Measurements from ENCODE around the gene TBC1D9.
"Not testable (repeated sequence)": the region's sequence is repeated elsewhere in the genome, so short reads cannot be mapped to it uniquely, and the experiment has no call there.

The TBC1D9 gene

GRCh38 chr4:140756319-140757231 lies at the start of gene TBC1D9:
TBC1D9 (minus strand) TSS chr4:140756385; CDS start chr4:140756045, 340 bp downstream.
- FAIRE-seq: peak; percentile 86

- no peak for FAIRE-seq
Observed at GRCh38 chr4:140805293-140805692, 49.1 kb upstream of the TBC1D9 start.

GRCh38 chr4:140802591-140802990 lies 46.4 kb upstream of the TBC1D9 start:
- FAIRE-seq: no peak

GRCh38 chr4:140800666-140801065 lies 44.5 kb upstream of the TBC1D9 start:
- FAIRE-seq: no peak

- FAIRE-seq: no peak
Observed at GRCh38 chr4:140799686-140800225, 43.6 kb upstream of the TBC1D9 start.

- no peak for FAIRE-seq
Observed at GRCh38 chr4:140793291-140793690, 37.1 kb upstream of the TBC1D9 start.

- no peak for FAIRE-seq
Observed at GRCh38 chr4:140790765-140791164, 34.6 kb upstream of the TBC1D9 start.

- no peak for FAIRE-seq
Observed at GRCh38 chr4:140790171-140790570, 34.0 kb upstream of the TBC1D9 start.

GRCh38 chr4:140789759-140790158 lies 33.6 kb upstream of the TBC1D9 start:
- FAIRE-seq: no peak

GRCh38 chr4:140782787-140783186 lies 26.6 kb upstream of the TBC1D9 start:
- not testable (repeated sequence) for FAIRE-seq

GRCh38 chr4:140781596-140781995 lies 25.4 kb upstream of the TBC1D9 start:
- no peak for FAIRE-seq

- FAIRE-seq: no peak
Observed at GRCh38 chr4:140777894-140778293, 21.7 kb upstream of the TBC1D9 start.

- FAIRE-seq: no peak
Observed at GRCh38 chr4:140777386-140777785, 21.2 kb upstream of the TBC1D9 start.

GRCh38 chr4:140776556-140776955 lies 20.4 kb upstream of the TBC1D9 start:
- FAIRE-seq: no peak

- no peak for FAIRE-seq
Observed at GRCh38 chr4:140774956-140775355, 18.8 kb upstream of the TBC1D9 start.

GRCh38 chr4:140774510-140774909 lies 18.3 kb upstream of the TBC1D9 start:
- no peak for FAIRE-seq

GRCh38 chr4:140769209-140769608 lies 13.0 kb upstream of the TBC1D9 start:
- no peak for FAIRE-seq

GRCh38 chr4:140764785-140765392 lies 8.7 kb upstream of the TBC1D9 start:
- no peak for FAIRE-seq

GRCh38 chr4:140762202-140762601 lies 6.0 kb upstream of the TBC1D9 start:
- FAIRE-seq: no peak

- no peak for FAIRE-seq
Observed at GRCh38 chr4:140757232-140757630, 1.0 kb upstream of the TBC1D9 start.

- FAIRE-seq: no peak
Observed at GRCh38 chr4:140755774-140756318, 339 bp downstream of the TBC1D9 start.

- FAIRE-seq: no peak
Observed at GRCh38 chr4:140754918-140755773, 1.0 kb downstream of the TBC1D9 start.

- no peak for FAIRE-seq
Observed at GRCh38 chr4:140753329-140753728, 2.9 kb downstream of the TBC1D9 start.

Data from G401.6 (cell line).